GM21515 (cell line): ENCODE measurements around the gene MRC1.

ENCODE experiments used
- ATAC-seq: cut with Tn5 transposase; IDR thresholded peaks from one replicate; pipeline ENCODE4 v1.9.1; 2021; ENCODE audit not compliant: unreplicated experiment

The MRC1 gene

DNA sequence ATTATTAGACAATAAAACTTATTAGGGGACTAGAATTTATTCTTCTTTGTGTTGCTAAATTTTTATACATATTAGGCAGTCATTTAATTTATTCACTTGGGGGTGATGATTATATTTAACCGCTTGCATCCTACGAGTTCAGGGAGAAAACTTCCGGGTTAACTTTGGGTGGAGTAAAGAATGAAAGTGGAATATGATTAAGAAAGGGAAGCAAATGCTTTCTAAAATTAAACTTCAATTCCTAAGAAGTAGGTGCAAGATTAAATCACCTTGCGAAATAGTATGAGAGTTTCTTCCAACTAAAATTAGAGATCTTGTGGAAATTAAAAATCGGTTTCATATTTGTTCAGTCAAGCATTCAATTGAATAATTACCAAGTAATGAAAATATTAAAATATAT is 33.5 kb downstream of the MRC1 start:
- no peak for ATAC-seq

- ATAC-seq, result no peak
These were observed 38.6 kb downstream of the MRC1 start for GRCh38 chr10:17847585-17848296.

DNA sequence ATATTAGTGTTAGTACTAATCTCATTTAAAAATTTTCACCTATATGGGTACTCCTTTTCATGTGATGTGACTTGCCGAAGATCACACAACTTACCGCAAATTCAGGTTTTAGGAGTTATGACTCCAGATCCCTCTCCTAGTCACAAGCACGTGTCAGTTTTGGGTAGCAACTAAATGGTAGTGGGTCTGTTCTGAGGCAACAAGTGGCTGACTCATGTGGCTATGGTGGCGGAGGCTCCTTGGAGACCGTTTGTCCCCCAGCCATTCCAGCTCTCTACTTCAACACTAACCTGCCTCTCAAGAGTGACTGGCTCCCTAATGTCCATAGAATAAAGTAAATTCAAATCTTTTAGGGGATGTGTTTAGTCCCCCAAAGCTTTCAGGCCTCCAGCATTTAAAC is 39.5 kb downstream of the MRC1 start:
- no peak for ATAC-seq

- no peak for ATAC-seq
These were observed 41.4 kb downstream of the MRC1 start for GRCh38 chr10:17850501-17850900.

DNA sequence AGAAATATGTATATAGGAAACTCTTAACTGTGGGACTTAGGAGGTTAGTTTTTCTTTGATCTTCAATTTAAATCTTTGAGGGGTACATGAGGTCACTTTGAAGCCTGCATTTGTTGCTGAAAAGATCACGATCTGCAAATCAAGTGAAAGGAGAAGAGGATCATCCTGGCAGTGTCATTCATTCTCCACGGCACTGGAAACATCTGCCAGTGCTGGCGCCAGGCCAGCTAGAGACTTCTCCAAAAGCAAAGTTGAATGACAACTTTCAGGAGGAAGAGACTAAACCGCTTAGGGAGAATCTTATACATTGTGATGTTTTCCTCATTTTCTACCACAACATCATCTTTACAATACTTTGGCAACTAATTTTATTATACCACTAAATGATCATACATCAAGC is 42.5 kb downstream of the MRC1 start:
- no peak for ATAC-seq

GRCh38 chr10:17854044-17854652 is 45.0 kb downstream of the MRC1 start:
- no peak for ATAC-seq

DNA sequence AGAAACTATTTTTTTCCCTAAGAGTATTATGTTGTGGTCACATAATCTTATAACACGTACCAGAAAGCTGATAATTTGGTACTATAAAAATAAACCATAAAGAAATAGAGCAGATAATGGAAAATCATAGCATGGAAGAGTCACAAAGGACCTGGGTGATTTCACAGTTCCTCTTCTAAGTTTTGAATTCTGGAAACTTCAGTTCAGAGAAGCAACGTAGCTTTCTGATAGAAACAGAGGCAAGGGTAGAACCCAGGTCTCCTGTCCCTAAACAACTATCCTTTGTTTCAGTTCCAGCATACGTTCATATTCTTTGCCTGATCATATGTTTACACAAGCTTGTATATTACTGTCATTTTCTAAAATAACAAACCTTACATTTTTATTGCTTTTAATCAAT is 47.9 kb downstream of the MRC1 start:
- no peak for ATAC-seq

GRCh38 chr10:17859492-17860156 is 50.5 kb downstream of the MRC1 start:
- ATAC-seq, result no peak

- no peak for ATAC-seq
These were observed 52.6 kb downstream of the MRC1 start for GRCh38 chr10:17861760-17862159.

DNA sequence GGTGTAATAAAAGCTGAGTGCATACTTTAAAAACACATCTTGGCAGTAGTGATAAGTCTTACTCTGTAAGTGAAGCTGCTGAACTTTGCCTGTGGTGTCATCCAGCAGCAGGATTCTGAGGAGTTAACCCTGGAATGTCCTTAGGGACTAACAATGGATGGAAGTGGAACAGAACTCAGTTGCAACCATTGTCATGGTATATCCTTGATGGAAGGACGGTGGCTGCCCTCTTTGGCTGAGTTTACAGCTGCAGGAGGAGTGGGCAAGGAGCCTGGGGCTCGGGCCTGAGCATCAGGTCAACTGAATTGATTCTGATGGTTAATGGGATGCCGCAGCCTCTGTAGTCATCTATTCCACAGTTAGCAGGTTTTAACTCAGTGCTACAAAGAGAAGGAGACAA is 56.2 kb downstream of the MRC1 start:
- no peak for ATAC-seq

- ATAC-seq, result no peak
These were observed 57.2 kb downstream of the MRC1 start for GRCh38 chr10:17866346-17866745.

DNA sequence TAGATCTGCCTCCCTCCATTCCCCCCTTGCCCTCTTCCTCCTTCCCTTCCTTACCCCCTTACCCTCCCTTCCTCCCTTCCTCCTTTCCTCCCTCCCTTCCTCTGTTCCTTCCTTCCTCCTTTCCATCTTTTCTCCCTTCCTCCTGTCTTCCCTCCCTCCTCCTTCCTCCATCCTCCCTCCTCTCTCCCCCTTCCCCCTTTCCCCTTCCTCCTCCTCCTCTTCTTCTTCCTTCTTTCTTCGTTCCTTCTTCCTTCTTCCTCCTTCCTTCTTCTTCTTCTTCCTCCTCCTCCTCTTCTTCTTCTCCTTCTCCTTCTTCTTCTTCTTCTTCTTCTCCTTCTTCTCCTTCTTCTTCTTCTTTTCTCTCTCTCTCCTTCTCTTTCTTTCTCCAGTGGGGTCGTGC is 57.9 kb downstream of the MRC1 start:
- no peak for ATAC-seq

DNA sequence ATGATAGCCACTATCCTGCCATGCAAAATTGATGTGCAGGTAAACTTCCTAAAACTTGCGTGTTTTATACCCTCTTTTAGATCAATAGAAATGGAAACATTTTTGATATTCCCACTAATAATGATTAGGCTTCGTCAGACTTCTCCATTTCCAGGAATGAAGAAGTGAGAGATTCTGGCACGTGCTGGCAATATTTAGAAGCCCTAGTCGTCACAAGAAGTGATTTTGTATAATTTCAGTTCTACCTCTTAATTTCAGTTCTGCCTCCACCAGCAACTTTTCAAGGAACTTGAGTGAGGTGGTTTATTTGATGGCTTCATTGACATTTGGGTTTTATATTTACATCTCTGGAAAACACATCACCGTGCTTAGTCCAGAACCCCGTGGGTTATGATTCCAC is 61.9 kb downstream of the MRC1 start:
- no peak for ATAC-seq

- ATAC-seq, result no peak
These were observed 63.3 kb downstream of the MRC1 start for GRCh38 chr10:17872191-17873091.

GRCh38 chr10:17873946-17874345 is 64.8 kb downstream of the MRC1 start:
- no peak for ATAC-seq

GRCh38 chr10:17877121-17877520 is 68.0 kb downstream of the MRC1 start:
- ATAC-seq, result no peak

DNA sequence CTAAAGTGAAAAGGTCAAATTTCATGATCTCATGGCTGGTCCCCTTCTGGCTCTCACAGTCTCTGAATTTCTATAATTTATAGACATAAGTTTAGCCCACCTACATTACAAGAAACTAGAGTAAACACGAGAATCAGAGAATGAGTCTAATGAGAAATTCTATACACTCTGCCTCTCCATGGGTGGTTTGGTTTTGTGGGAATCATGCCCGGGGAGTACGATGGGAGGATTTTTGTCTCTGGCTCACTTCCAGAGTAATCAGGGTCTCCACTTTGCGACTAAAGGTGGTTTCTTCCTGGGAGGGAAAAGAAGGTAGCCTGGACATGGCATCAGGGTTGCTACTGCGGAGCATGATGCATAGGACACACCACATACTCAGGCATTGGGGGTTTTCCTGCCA is 69.7 kb downstream of the MRC1 start:
- ATAC-seq, result no peak

DNA sequence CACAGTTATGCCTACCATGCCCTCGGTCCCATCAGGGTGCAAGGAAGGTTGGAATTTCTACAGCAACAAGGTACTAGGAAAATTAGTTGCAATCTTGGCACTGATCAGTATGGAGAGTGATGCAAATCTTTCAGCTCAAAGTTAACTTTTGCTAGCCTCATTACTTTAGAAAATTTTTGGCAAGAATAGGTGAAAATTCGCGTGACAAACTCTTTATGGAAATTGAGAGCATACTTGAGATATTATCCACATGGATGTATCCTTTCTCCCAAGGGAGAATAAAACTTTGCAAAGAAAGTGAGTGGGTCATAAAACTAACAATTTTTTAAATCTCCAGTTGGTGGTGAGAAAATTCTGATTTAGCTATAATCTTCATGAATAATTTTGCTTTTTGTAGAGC is 71.5 kb downstream of the MRC1 start:
- no peak for ATAC-seq

DNA sequence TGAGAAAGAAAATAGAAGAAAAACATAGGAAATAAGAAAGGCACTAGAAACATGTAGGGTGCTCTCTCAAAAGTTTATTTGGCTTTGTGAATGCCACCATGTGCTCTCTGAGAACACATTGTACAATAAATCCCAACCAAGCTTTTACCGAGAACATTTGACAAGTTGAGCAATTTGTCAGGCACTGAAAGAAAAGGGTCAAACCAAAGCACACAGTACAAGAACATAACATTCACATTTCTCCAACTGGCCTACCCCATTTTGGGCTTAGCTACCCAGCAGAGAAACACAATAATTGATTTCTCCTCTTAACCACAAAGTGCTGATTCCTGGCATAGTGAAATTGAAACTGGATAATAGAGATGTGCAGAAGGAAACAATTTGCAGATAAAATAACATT is 73.4 kb downstream of the MRC1 start:
- ATAC-seq, result no peak

DNA sequence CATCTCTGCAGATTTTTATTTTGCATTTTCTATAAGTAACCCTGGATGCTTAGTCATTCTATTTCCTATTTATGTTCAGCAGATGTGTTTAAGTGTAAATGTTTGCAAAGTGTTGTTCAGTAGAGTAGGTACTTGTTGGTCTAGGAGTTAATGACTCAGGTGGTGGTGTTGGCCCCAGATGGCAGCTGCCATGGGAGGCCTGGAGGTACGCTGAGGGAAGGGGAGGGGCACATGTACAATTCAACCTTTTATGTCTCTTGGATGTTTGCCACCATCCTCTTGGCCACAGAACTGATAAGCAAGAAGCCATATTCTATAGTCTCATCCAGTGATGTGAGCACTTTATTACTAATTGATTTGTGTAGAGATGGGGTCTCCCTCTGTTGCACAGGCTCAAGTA is 74.5 kb downstream of the MRC1 start:
- no peak for ATAC-seq

DNA sequence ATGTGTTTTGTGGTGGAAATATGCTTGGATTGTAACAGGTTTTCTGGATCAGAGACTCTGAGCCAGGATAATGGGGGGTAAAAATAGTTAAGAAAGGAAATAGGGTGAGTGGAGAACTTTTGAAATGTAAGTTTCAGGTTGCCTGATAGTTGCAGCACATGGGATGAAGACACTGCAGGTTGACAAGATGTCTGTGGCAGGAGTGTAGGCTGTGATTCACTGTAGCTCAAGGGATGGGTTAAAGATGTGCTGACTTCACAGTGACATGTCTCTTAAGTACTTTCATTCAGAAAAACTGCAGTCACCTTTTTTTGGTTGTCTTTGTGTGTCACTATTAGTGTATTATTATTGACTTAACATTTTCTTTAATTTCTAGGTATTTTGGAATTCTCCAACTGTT is 79.0 kb downstream of the MRC1 start:
- ATAC-seq, result no peak

DNA sequence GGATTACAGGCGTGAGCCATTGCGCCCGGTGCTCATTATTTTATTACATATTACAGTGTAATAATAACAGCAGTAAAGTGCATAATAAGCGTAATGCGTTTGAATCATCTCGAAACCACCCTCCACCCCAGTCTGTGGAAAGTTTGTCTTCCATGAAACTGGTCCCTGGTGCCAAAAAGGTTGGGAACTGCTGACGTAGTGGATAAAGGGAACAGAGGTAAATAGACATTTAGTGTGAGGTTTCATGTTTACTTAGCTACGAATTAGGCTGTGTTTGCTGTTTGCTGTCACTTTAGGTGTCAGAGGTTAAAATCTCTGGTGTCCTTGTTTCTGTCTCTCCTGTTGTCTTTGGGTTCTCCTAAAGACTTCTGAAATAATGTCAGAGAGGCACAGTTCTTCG is 82.3 kb downstream of the MRC1 start:
- ATAC-seq, result no peak
